GM20431 (cell line): ENCODE results near the gene GAB2.

Source experiments
- in situ Hi-C: fragments of 300-500 bp; cut with MseI, MboI; formaldehyde crosslinking; loops from one replicate; pipeline ENCODE4 v1.15.0; 2020; ENCODE audit warnings: low sequenced_read_pairs; ENCODE audit not compliant: unreplicated experiment

The GAB2 gene

GRCh38 chr11:78405805-78406204, 11.8 kb downstream of the GAB2 start:
- in situ Hi-C loops = no loop called here

DNA sequence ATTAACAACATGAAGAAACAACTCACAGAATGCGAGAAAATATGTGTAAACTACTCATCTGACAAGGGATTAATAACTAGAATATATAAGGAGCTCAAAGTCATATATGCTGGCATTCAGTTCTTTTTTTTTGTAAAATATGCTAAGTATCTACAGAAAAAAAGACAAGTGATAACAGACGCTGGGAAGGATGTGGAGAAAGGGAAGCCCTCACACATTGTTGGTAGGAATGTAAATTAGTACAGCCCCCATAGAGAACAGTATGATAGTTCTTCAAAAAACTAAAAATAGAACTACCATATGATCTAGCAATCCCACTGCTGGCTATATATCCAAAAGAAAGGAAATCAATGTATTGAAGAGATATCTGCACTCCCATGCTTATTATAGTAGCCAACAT, 13.8 kb downstream of the GAB2 start:
- in situ Hi-C loops = no loop called here

DNA sequence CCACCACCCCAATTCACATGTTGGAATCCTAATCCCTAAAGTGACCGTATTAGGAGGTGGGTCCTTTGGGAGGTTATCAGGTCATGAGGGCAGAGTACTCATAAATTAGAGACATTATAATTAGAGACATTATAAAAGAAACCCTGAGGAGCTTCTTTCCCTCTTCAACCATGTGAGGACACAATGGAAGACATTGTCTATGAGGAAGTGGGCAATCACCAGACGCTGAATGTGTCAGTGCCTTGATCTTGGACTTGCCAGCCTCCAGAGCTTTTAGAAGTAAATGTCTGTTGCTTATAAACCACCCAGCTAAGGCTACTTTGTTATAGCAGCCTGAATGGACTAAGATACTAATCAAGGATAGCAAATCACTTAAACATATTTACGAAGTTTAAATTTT, 14.8 kb downstream of the GAB2 start:
- in situ Hi-C loops = no loop called here

DNA sequence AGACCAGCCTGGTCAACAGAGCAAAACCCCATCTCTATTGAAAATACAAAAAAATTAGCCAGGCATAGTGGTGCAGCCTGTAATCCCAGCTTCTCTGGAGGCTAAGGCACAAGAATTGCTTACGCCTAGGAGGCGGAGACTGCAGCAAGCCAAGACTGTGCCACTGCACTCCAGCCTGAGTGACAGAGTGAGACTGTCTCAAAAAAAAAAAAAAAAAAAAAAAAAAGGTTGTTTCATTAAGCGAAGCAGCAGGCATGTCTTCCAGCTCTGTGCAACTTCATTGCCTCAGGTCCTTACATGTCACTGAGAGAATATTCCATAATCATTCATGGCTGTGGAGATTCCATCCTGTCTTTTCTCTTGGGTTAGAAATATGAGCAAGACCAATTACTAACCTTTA, 16.9 kb downstream of the GAB2 start:
- in situ Hi-C loops = no loop called here

GRCh38 chr11:78400116-78400515, 17.5 kb downstream of the GAB2 start:
- in situ Hi-C loops = no loop called here

DNA sequence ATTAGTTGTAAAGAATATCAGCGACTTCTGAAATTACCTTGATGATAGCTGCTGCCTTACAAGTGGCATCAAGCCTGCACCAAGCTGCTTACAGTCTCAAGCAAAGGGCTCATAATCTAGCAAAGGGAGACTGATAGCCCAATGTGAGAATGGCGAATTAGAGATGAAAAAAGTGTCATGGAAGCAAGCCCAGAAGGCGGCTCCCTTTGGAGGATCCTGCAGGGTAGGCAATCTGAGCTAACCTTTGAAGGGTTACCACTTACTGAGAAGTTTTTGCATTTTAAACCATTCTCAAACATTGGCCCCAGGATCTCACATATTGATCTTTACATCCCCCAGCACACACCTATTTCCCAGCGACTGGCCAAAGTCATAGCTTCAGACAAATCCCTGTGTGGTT, 18.5 kb downstream of the GAB2 start:
- in situ Hi-C loops = no loop called here

- in situ Hi-C loops = no loop called here
Observed at GRCh38 chr11:78398715-78399114, 18.9 kb downstream of the GAB2 start.

DNA sequence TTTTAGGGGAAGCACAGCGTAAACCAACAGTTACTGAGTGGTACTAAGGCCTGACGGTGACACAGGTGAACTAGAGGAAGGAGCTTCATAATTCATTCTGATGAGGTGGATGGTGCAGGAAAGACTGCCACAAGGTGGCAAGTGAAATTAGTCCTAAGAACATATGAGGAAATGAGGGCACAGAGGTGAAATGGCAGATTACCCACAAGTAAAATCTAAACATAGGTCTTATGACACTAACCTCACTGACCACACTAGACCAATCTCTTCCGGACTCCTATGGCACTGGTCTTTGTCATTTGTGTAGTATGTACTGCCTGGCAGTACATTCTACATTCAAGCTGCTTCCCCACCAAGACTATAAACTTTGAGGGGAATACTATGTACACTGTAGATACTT, 20.2 kb downstream of the GAB2 start:
- in situ Hi-C loops = no loop called here

- in situ Hi-C loops = no loop called here
Observed at GRCh38 chr11:78395597-78395996, 22.0 kb downstream of the GAB2 start.

GRCh38 chr11:78392854-78393253, 24.8 kb downstream of the GAB2 start:
- in situ Hi-C loops = no loop called here

DNA sequence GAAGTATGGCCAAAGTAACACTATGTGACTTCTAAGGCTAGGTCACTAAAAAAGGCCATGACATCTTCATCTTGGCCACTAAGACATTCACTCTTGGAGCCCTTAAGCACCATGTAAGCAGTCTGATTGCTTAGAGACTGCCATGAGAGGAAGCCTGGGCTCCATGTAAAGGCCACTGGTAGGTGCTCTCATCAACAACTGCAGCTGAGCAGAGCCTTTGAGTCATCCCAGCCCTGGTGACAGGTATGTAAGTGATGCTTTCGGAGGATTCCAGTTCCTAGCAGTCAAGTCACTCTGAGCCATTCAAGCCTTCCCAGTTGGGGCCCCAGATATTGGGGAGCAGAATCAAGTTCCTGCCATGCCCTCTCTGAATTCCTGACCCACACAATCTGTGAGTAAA, 26.2 kb downstream of the GAB2 start:
- in situ Hi-C loops = no loop called here

DNA sequence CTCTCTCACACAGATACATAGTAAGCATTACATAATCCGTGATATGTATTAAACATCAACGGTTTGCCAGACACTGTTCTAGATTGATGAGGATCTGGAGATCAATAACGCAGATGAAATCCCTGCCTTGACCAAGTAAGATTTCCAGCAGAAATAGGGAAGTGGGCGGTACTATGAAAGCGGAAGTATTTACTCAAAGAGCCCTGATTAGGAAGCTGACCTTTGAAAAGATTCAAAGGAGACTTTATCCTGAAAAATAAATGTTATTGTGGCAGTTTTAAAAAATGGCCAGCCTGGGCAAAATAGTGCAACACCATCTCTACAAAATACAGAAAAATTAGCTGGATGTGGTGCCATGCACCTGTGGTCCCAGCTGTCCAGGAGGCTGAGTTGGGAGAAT, 26.8 kb downstream of the GAB2 start:
- in situ Hi-C loops = no loop called here

GRCh38 chr11:78386215-78386941, 31.2 kb downstream of the GAB2 start:
- in situ Hi-C loops = no loop called here

DNA sequence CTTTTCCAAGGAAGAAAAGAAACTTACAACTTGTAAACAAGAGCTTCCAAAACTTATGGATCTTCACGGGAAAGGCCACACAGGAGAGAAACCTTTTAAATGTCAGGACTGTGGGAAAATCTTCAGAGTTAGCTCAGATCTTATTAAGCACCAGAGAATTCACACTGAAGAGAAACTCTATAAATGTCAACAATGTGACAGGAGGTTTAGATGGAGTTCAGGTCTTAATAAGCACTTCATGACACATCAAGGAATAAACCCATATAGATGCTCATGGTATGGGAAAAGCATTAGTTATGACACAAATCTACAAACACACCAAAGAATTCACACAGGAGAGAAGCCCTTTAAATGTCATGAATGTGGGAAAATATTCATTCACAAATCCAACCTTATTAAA, 32.4 kb downstream of the GAB2 start:
- in situ Hi-C loops = no loop called here

GRCh38 chr11:78384231-78384630, 33.4 kb downstream of the GAB2 start:
- in situ Hi-C loops = no loop called here

GRCh38 chr11:78381865-78382264, 35.8 kb downstream of the GAB2 start:
- in situ Hi-C loops = no loop called here

GRCh38 chr11:78380615-78381051, 37.0 kb downstream of the GAB2 start:
- in situ Hi-C loops = no loop called here

DNA sequence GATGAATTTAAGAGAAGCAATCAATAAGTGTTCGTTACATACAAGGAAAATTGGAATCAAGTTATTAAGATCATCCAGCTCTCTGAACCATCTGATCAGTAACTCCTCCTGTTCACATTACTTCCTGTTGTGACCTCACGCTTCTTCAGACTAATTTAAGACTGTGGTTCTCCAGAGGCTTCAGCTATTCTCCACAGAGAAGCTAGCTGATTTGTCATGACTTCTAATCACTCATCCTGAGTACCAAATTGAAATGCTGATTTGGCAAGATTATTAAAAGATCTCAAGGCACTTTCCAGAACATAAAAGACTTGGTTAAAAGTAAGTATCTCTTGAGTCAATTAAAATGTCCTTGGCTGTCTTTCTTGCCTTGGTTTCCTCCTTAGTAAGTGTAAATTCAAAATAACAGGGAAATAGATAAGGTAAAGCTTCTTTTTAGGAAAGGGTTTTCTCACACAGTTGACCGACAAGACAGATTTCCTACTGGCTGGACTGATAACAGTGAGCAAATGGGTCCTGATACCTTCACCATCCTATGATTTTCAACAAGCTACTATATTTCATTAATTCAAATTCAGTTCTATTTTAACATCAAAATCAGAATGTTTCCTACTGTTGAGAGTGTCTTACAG, 38.5 kb downstream of the GAB2 start:
- in situ Hi-C loops = no loop called here

DNA sequence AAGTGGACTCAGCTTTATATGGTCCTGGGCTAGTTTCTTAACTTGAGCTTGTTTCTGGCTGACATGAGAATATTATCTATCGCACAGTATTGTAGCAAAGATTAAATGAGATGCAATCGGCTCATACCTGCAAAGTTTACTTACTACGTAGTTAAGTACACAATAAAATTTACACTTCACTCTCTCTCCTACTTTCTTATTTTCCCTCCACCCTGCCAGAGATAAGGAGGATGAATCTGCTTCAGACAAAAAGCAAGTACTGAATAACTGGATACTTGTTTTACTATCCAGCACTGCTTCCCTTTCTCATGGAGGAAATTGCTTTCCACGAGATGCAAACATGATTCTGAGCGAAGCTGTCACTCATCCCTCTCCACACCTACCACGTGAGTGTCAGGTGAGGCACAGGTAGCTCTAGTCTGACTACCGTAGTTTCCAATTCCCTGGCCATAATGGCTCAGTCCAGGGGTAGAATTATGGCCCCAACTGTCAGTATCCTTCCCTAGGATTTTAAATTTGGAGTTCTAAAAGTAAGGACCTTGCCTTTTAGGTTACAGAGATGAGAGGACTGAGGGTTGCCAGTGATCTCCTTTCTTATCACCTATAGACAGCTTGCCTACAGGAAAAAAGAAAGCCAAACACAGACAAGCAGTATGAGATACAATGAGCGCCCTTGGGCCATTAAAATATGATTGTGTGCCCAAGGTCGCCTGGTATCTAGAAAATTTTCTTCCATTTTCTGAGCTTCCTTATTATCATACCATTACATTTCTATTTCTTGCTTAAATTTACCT, 39.8 kb downstream of the GAB2 start:
- in situ Hi-C loops = no loop called here

DNA sequence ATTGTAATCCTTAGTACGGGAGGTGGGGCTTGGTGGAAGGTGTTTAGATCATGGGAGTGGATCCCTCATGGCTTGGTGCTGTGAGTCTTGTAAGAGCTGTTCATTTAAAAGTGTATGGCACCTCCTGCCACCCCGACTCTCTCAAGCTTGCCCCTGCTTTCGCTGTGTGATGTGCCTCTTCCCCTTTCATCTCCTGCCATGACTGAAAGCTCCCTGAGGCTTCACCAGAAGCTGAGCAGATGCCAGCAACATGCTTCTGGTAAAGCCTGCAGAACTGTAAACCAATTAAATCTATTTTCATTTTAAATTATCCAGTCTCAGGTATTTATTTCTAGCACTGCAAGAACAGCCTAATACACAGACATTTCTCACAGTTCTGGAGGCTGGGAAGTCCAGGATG, 40.8 kb downstream of the GAB2 start:
- in situ Hi-C loops = no loop called here

DNA sequence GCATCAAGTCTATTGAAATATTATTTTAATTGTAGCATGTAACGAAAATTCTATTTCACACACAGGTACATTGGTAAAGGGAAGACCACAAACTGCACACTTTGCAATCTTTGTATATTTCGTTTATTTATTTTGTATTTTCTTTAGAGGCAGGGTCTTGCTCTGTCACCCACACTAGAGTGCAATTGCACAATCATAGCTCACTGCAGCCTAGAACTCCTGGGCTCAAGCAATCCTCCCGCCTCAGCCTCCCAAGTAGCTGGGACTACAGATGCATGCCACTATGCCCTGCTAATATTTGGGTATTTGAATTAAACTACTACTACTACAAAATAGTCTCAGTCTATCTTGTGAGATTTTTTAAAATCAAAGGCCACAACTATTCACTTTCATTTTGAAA, 42.7 kb downstream of the GAB2 start:
- in situ Hi-C loops = no loop called here
